ENCODE results near the gene SPTBN2.
A peak's percentile ranks its signal among the peaks of the same experiment; 100 is the strongest.
"Not testable (repeated sequence)": the region's sequence is repeated elsewhere in the genome, so short reads cannot be mapped to it uniquely, and the experiment has no call there.

The SPTBN2 gene

DNA sequence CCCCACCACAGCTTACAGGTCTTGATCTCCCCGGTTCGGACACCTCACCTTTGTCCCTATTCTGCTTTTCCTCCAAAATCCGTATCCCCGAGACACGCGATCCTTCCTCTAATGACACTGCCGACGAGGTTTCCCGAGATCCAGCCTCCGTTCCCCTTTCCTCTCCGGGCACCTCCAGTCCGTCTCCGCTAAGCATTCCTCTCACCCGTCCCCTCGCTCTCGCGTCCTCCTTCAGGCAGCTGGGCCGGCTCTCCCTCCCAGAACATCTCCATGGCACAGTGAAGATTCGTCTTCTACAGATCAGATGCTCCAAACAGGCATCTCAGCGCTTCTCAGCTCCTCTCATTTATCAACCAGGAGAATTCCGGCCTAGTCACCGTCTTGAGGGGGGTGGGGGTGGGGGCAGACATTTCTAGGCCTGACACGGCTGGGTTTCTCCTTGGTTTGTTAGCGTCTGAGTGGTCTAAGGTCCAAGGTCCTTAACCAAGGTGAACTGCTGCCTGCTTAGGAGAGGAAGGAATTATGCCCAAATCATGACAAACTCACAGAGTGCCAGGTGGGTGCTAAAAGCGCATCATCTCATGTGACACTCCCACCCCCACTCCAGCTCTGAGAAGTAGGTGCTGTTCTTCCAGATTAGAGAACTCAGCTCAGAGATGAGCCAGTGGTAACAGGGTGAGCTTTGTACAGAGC lies at the start of gene SPTBN2:
TSS of gene SPTBN2 (minus strand) at position 524 of the 693 bp plus-strand sequence. CDS start 7,976 bp downstream, outside the sequence.
- DNase-seq = no peak

DNA sequence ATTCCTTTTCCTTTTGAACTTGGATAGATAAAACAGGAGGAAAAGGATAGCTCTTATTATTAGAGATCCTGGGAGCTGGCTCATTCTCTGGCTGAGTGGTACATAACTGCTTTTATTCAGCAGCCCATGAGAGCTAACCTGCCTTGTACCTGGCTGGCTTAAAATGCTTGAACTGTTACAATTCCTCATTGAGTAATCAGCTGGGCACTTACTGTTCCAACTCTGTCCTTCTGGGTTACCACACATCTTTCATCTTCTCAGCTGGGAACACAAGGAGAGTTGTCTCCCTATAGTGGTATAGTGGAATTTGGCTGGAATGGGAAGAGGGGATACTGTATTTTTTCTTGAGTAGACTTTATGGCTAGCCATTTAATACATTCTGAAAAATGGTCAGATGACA lies 39.8 kb upstream of the SPTBN2 start:
- no peak for DNase-seq

DNA sequence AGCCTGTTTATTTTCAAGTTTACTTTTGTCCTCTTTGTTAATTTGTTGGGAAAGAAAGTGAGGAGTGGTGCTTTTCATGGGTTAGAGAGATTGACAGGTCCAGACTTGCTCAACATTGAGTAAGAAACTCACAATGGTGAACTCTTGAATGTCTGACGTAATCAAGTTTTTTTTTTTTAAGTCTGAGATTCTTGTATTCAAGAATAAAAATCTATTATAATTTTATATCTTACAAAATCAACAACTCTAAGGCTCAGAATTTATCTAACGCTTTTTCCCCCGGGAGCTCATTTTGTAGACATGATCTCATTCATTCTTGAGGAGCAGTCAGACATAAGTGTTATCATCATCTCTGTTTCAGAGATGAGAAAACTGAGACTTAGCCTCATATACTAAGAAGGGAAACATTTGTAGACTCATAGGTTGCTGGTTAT lies 39.1 kb upstream of the SPTBN2 start:
- no peak for DNase-seq

DNA sequence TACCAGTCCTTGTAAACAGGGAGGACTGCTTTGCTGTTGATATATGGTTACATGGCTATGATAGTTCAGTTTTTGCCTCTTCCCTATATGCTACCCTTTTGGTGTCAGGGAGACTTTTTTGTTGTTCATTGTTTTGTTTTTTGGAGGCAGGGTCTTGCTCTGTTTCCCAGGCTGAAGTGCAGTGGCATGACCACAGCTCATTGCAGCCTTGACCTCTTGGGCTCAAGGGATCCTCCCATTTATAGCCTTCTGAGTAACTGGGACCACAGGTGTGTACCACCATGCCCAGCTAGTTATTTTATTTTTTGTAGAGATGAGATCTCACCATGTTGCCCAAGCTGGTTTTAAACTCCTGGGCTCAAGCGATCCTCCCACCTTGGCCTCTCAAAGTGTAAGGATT lies 38.6 kb upstream of the SPTBN2 start:
- no peak for DNase-seq

DNA sequence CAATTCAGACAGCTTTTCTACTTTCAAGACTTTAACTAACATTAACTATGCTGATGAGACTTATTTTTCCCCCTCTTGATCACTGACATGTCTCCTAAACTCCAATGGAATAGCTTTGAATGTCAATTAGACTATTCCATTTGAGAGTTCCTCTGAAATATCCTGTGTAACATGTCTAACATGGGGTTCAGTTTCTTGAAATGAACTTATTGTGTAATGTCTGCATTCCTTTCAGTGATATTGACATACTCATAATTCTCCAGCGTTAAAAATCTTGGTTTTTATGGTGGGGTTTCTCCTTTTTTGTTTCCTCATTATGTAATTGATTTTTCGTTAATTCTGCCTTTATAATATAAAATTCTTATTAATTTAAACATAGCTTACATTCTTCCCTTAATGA lies 37.7 kb upstream of the SPTBN2 start:
- DNase-seq = no peak

DNA sequence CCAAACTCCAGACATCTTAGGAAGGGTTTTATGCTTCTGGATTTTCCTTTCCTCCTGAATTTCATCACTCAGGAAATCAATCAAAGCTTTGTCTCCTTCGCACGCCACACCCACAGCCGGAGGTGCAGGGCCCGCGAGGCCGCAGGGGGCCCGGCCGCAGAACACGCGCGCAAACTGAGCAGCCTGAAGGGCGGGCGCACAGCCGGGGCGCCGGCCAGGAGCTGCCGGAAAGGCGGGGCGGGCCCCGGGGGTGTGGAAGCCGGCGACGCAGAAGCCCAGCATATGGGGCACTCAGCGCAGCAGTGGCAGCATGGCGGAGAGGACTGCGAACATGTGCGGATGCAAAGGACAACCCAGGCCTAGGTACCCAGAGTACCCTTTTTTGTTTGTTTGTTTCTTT lies 33.1 kb upstream of the SPTBN2 start:
- no peak for DNase-seq

DNA sequence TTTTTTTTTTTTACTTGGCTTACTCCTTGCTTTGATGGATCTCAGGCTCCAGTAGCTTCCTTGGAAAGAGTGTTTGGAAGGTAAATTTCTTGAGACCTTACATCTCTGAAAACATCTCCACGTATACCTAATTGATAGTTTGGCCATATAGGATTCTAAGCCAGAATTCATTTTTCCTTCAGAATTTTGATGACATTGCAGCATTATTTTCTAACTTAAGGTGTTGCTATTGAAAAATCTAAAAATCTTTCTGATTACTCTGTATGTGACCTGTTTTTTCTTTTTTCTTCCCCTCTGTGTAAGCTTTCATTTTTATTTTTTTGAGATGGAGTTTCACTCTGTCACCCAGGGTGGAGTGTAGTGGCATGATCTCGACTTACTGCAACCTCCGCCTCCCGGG lies 23.1 kb upstream of the SPTBN2 start:
- no peak for DNase-seq

DNA sequence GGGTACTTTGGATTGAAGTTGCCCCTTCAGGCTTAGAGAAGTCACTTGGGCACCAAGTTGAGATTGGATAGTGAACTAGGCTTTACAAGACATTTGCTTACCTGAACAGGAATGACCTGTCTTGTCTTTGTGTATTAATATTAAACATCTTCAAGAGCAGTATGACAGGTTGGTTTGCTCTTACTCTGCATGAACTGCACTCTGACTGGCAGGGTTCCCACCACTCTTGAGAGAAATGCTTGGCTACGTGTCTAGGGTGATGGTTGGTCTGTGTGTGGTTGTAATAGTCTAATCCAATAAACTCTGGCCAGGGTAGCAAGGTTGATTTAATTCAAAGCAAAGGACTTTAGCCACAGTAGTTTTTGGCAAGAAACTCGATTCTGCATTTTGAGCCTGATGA lies 20.1 kb upstream of the SPTBN2 start:
- DNase-seq = peak; percentile 88

DNA sequence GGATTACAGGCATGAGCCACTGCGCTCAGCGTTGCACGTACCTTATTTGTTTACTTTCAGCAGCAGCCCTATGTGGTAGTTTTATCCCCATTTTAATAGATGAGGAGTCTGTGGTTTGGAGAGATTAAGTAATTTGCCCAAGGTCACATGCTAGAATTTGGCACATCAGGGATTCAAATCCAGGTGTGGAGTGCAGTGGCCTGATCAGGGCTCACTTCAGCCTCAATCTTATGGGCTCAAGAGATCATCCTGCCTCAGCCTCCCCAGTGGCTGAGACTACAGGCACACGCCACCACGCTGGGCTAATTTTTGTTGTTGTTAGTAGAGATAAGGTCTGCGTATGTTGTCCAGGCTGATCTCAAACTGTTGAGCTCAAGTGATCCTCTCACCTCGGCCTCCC lies 18.5 kb upstream of the SPTBN2 start:
- no peak for DNase-seq

DNA sequence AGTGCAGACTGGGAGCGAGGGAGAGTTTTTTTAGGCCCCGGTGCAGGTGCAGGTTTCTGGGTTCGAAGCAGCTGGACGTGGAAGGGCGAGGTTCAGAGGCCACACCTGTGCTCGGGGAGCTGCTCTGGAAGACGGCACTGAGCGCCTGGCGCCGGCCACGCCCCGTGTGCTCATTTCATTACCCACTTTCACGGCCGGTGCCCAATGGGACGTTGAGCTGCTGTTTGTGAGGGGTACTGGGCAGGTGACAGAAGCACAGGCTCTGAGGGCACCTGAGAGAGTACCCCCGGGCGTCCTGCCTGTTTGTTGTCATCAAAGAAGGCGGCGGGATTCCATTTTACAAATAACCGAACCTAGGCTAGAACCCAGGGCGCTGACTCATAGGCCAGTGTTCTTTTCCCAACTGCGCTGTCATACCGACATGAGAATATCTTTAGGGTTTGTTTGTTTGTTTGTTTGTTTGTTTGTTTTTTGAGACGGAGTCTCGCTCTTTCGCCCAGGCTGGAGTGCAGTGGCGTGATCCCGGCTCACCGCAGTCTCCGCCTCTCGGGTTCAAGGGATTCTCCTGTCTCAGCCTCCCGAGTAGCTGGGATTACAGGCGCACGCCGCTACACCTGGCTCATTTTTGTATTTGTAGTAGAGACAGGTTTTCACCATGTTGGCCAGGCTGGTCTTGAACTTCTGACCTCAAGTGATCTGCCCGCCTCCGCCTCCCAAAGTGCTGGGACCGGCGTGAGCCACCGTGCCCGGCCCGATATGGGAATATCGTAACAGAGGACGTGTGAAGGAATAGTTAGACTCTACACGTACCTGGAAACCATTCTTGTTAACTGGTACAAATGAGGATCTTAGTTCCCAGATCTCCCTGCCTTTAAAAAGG lies 16.6 kb upstream of the SPTBN2 start:
- DNase-seq = peak; percentile 74

DNA sequence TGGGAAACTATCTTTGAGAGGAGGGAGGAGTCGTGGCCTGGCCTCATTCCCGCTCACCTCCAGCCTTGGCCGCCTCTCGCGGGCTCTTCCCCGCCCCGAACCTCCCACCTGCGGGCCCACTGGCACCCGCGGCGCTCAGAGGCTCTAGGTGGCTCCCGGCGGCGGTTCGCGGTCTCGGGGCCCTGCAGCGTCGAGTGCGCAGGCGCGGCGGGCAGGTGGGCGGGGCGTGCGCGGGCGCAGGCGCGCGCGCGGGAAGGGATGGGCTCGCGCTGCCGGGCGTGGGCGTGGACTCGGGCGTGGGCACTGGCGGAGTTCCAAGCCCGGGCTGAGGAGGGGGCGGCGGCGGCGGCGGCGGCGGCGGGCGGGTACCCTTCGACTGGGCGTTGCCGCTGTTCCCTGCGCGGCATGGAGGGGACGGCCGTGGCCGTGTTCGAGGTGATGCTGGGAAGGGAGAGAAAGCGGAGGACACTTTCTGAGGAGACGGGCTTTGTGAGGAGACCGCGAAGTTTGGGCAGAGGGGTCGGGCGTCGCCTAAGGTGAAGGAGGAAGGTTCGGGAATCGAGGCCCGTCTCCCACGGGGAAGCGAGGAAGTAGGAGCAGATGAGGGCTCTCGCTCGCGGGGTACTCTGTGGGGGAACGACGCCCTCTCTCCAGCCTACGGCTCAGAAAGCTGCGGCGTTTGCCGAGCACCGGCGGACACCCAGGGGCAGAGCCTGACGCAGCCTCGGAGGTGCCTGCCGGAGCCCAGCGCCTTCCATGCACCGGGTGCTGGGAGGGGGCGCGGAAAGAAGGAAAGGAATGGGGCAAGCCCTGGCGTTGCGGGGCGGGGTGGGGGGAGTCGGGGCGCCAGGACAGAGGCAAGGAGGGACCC lies 15.7 kb upstream of the SPTBN2 start:
- DNase-seq = peak; percentile 84

DNA sequence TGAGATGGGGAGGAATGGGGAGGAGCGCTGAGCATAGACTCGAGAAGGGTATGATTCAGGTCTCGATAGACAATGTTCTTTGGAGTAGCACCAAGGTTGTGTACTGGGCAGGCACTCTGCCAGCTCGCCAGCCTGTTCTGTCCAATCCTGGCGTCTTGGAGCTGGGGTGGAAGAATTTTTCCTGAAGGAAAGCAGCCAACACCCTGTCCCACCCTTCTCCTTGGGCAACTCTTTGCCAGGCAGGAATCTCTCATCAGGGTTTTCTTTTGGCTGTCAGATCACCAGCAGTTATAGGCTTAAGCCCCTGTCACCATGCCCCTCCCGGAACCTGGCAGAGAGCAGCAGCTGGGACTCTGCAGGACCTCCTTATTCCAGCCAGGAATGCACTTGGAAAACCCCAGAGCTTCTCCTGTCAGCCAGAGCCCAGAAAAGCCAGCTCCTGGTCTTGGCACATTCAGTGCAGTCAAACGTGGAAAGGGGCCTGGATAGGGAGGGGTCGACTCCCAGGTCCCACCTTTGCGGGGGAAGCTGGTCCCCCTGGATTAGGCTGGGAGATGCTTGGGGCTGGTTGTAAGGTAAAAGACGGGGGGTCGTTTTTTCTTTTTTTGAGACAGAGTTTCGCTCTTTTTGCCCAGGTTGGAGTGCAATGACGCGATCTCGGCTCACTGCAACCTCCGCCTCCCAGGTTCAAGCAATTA lies 14.4 kb upstream of the SPTBN2 start:
- DNase-seq = no peak

DNA sequence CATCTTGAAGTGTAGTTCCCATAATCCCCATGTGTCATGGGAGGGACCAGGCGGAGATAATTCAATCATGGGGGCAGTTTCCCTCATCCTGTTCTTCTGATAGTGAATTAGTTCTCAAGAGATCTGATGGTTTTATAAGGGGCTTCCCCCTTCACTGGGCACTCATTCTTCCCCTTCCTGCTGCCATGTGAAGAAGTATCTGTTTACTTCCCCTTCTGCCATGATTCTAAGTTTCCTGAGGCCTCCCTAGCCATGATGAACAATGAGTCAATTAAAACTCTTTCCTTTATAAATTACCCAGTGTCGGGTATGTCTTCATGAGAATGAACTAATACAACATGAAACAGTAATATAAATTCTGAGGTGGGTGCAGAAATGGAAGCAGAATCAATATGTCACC lies 12.1 kb upstream of the SPTBN2 start:
- no peak for DNase-seq

DNA sequence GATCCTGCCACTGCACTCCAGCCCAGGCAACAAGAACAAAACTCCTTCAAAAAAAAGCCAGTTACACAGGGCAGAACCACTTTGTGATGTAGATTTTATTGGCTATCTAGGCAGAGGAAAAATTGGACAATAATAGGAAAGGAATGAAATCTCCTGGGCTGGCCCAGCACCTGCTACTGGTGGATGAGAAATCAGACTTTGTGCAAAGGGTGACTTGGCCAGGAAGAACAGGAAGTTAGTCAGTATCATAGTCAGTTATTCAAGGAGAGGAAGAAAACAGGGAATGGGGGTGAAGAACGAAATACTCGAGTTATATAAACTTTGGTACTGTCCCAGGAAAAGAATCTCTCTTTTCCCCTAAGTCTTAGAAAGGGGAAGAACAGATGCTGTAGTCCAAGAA lies 11.0 kb upstream of the SPTBN2 start:
- DNase-seq = no peak

DNA sequence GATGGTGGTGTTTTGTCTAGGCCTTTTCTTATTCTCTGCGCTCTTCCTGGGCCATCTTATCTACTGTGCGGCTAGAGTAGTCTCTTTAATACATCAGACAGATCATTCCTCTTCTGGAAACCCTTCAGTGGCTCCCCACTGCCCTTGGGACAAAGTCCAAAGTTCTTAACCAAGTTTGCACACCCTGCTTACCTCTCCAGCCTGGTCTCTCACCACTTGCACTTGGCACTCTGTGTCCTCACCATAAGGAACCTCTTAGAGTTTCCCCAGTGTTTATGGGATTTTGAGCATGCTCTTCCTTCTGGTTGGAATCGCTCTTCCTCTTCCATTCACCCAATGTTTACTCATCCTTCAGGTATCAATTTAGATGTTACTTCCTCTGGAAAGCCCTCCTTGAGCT lies 5.2 kb upstream of the SPTBN2 start:
- DNase-seq = no peak

DNA sequence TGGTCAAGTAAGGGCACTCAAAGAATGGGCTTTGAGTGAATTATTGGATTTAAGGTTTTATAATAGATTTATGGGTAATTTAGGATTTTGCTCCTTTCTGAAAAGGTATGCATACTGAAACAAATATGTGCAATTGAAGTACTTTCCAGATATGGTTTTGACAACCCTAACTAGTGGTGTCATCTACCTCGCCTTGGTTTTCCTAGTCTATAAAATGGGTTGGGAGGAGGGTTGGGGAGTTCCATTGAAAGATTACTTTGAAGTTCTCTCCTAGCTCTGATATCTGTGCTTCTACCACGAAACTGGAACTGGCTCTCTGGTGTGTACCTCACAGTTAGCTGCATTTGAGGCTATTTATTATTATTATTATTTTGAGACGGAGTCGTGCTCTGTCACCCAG lies 431 bp upstream of the SPTBN2 start:
- DNase-seq = no peak

DNA sequence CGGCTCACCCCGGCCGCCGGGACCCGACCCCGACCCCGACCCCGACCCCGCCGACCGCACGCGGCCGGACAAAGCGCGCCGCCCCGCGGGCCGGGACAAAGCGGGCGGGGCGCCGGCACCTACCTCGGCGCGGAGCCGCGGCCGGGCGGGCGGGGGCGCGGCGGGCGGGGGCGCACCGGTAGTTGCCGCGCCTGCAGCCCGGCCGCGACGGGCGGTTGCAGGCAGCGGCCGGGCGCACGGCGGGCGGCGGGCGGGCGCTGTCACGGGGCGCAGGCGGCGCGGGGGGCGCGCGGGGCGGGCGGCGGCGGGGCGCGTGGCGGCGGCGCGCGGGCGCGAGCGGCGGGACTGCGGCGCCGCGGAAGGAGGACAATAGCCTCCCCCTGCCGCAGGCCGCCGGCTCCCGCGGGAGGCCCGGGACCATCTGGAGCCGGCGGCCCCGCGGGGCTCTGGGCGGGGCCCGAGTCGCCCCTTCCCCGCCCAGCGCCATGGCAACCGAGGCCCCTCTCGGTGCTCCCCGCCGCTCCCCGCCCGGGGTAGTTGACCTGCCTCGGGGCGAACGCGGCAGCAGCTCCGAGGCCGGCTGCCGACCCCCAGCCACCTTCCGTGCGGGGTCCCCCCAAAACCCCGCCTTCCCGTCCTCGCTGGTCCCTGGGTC lies 851 bp downstream of the SPTBN2 start:
- no peak for DNase-seq

DNA sequence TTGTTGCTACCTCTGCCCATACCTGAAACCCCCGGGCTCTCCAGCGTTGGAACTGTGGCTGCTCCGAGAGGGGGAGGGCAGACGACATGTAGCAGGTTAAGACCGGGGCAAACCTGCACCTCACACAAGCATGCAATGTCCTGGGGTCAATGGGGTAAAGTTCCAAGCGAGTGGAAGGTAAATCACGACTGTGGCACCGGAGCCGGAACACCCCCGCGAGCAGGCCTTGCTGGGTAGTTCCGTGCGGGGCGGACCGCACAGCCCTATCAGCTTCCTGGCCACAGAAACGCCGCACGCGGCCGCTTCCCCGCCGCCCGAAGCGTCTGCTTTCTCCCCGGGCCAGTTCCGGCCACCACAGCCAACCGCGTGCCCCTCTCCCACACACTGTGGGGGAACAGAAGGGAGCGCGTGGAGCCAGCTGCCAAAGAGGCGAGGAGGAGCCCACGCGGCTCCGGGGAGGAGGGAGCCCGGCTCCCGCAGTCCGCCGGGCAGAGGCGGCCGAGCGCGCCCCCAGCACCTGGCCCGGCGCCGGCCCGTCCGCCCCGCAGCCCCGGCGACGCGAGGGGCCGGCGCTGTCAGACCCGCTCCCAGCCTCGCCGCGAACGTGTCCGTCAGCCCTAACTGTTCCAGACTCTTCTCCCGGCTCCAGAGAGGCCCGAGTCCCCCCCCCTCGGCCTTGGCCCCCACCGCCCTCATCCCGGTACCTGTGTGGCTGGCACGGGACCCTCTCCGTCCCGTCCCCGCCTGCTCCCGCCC lies 1.6 kb downstream of the SPTBN2 start:
- peak; percentile 22 for DNase-seq

DNA sequence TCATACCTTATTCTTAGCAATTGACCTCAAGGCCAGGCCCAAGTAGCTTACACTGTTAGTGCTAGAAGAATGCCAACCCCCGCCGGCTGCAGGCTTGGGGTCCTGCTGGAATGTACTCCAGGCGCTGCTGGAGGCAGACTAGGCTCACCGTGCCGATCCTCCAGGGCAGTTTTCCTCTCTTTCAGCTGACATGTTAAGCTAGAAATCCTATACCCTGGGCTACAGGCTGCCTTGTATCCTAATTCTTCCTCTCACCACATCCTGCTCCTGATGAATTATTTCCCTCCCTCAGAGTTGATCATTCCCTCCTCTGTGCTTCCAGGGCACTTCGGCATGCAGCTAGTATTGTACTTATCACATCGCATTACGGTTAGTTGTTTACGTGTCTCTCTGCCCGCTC lies 3.4 kb downstream of the SPTBN2 start:
- DNase-seq = no peak

DNA sequence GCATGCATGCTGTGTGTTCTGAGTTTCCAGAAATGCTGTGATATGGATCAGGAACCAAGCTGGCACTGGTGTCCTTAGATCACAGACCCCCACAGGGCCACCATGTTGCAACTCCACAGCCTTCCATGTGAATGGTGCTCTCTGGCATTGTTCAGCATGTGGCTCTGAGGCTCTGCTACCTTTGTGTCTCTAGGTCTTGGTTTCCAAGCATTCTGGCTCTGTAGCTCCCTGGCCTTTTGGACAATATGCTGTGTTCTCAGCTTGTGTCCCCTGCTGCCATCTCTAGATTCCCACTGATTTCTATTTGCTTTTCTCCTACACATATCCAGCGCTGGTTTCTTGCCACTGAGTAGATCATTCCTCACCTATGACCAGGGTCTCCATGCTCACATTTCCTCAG lies 3.9 kb downstream of the SPTBN2 start:
- DNase-seq = no peak

DNA sequence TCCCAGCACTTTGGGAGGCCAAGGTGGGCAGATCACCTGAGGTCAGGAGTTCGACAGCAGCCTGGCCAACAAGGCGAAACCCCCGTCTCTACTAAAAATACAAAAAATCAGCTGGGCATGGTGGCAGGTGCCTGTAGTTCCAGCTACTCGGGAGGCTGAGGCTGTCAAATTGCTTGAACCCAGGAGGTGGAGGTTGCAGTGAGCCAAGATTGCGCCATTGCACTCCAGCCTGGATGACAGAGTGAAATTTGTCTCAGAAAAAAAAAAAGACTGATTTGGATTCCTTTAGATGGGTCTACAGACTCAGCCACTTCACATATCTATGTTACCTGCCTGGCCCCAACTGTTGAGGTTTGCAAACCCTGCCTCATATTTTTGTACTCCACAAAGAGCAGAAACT lies 4.8 kb downstream of the SPTBN2 start:
- DNase-seq = not testable (repeated sequence)
